SK-N-SH (cell line): ENCODE measurements around the gene WWOX. TPM values are rescaled to one million over a fixed set of nuclear protein-coding genes. Genes with fewer than 3 reads are reported as not detected.

ENCODE experiments used
- CTCF ChIA-PET: fragments of 300-600, 350-600 bp; formaldehyde crosslinking; extraction: SDS; loops from one replicate; lab custom pipeline; 2021; lab: Yijun Ruan, JAX
- POLR2A ChIA-PET: fragments of 350-600 bp; sonication (Branson Sonifier 250); formaldehyde crosslinking; extraction: SDS; loops from one replicate; lab custom pipeline; 2020; ENCODE audit warnings: antibody characterized with exemption, inconsistent platforms; lab: Yijun Ruan, JAX
- DNase-seq: peaks from one replicate; pipeline ENCODE4 v3.0.0; 2012
- H2AFZ ChIP-seq: fragments of 200-600 bp; sonication (generic); 2 replicates; pipeline ENCODE4 v1.8.1; 2016; ENCODE audit warnings: antibody characterized with exemption, mild to moderate bottlenecking, low read depth
- H3F3A ChIP-seq: fragments of 200-600 bp; sonication (generic); replicated peaks from 2 replicates; pipeline ENCODE3; 2016; ENCODE audit warnings: antibody characterized with exemption, mild to moderate bottlenecking; ENCODE audit not compliant: insufficient read depth
- H3K27ac ChIP-seq, 2 experiments: fragments of 200-500 bp in 1 of 2; fragments of 200-600 bp in 1 of 2; sonication (Bioruptor generic) in 1 of 2; sonication (generic), shearing (Covaris generic) in 1 of 2; 2 replicates each; pipeline versions ENCODE4 v1.5.1 to v1.6.1; 2014 to 2016; ENCODE audit warnings: low read depth in 2 of 2, inconsistent platforms in 1 of 2, low read length in 1 of 2, mild to moderate bottlenecking in 1 of 2, mixed read lengths in 1 of 2
- H3K27me3 ChIP-seq: fragments of 200-600 bp; sonication (generic), shearing (Covaris generic); 2 replicates; pipeline ENCODE4 v1.6.1; 2016; ENCODE audit warnings: mixed run types; ENCODE audit not compliant: insufficient read depth
- H3K36me3 ChIP-seq, 2 experiments: fragments of 200-500 bp in 1 of 2; fragments of 200-600 bp in 1 of 2; sonication (Bioruptor generic) in 1 of 2; sonication (generic) in 1 of 2; replicated peaks in 1 of 2; 2 replicates each; pipeline versions ENCODE3 to v1.5.1; 2014 to 2016; ENCODE audit warnings: low read length in 1 of 2, mild to moderate bottlenecking in 1 of 2; ENCODE audit not compliant: insufficient read depth in 2 of 2, control insufficient read depth in 1 of 2
- H3K4me1 ChIP-seq, 2 experiments: fragments of 200-500 bp in 1 of 2; fragments of 200-600 bp in 1 of 2; sonication (Bioruptor generic) in 1 of 2; sonication (generic), shearing (Covaris generic) in 1 of 2; 2 replicates each; pipeline versions ENCODE4 v1.5.1 to v1.6.1; 2014 to 2016; ENCODE audit warnings: low read depth in 1 of 2, low read length in 1 of 2, mixed run types in 1 of 2; ENCODE audit not compliant: insufficient read depth in 2 of 2, control insufficient read depth in 1 of 2
- H3K4me2 ChIP-seq: fragments of 200-600 bp; sonication (generic), shearing (Covaris generic); 2 replicates; pipeline ENCODE4 v1.6.1; 2017; ENCODE audit warnings: mixed run types
- H3K4me3 ChIP-seq, 2 experiments: fragments of 200-500 bp in 1 of 2; fragments of 200-600 bp in 1 of 2; sonication (Bioruptor generic) in 1 of 2; sonication (generic), shearing (Covaris generic) in 1 of 2; 2 replicates each; pipeline versions ENCODE4 v1.5.1 to v1.8.1; 2014 to 2016; ENCODE audit warnings: low read depth in 2 of 2, inconsistent platforms in 1 of 2, low read length in 1 of 2, mild to moderate bottlenecking in 1 of 2, mixed read lengths in 1 of 2, moderate library complexity in 1 of 2
- H3K79me2 ChIP-seq: fragments of 200-600 bp; sonication (generic); 2 replicates; pipeline ENCODE4 v1.8.1; 2017; ENCODE audit warnings: mild to moderate bottlenecking; ENCODE audit not compliant: insufficient read depth
- H3K9ac ChIP-seq: fragments of 200-600 bp; sonication (generic); 2 replicates; pipeline ENCODE4 v1.6.1; 2017; ENCODE audit warnings: mixed run types
- H3K9me2 ChIP-seq: fragments of 200-600 bp; sonication (generic); 2 replicates; pipeline ENCODE4 v1.6.1; 2017; ENCODE audit warnings: mixed run types
- H3K9me3 ChIP-seq: fragments of 200-600 bp; sonication (generic); 2 replicates; pipeline ENCODE4 v1.6.1; 2017; ENCODE audit warnings: mixed run types, mild to moderate bottlenecking, moderate library complexity
- H4K20me1 ChIP-seq: fragments of 200-600 bp; sonication (generic); 2 replicates; pipeline ENCODE4 v1.6.1; 2017; ENCODE audit warnings: mild to moderate bottlenecking, mixed run types; ENCODE audit not compliant: insufficient read depth
- CHD2 ChIP-seq: fragments of 150-350 bp; IDR thresholded peaks from 2 replicates; pipeline ENCODE4 v1.6.1; 2018; ENCODE audit warnings: low read length; ENCODE audit not compliant: partially characterized antibody
- ELF1 ChIP-seq: IDR thresholded peaks from 2 replicates; pipeline ENCODE4 v1.4.0; 2012
- FOSL2 ChIP-seq: IDR thresholded peaks from 2 replicates; pipeline ENCODE4 v1.4.0; 2012; ENCODE audit warnings: low read depth, mild to moderate bottlenecking, moderate library complexity, borderline replicate concordance
- JUND ChIP-seq: IDR thresholded peaks from 2 replicates; pipeline ENCODE4 v1.4.0; 2012
- MXI1 ChIP-seq: IDR thresholded peaks from 2 replicates; pipeline ENCODE4 v1.6.1; 2012; ENCODE audit warnings: mild to moderate bottlenecking, low read depth, low read length, improper control_type of control experiment
- PBX3 ChIP-seq: IDR thresholded peaks from 2 replicates; pipeline ENCODE4; 2012
- RAD21 ChIP-seq: IDR thresholded peaks from 2 replicates; pipeline ENCODE4 v1.6.1; 2012; ENCODE audit warnings: mild to moderate bottlenecking, low read length
- SIN3A ChIP-seq: IDR thresholded peaks from 2 replicates; pipeline ENCODE4 v1.6.1; 2012; ENCODE audit warnings: low read depth, mild to moderate bottlenecking, low read length, moderate library complexity, borderline replicate concordance
- SMC3 ChIP-seq: IDR thresholded peaks from 2 replicates; pipeline ENCODE4 v1.6.1; 2012; ENCODE audit warnings: low read depth, low read length, improper control_type of control experiment
- TAF1 ChIP-seq: IDR thresholded peaks from 2 replicates; pipeline ENCODE4 v1.6.1; 2012; ENCODE audit warnings: low read depth, mild to moderate bottlenecking, low read length, moderate library complexity, borderline replicate concordance
- USF2 ChIP-seq: fragments of 150-350 bp; IDR thresholded peaks from 2 replicates; pipeline ENCODE4 v1.6.1; 2017; ENCODE audit warnings: antibody characterized with exemption, low read length, low read depth, borderline replicate concordance
- YY1 ChIP-seq: IDR thresholded peaks from 2 replicates; pipeline ENCODE4 v1.4.0; 2012; ENCODE audit warnings: low read depth, mild to moderate bottlenecking
- WGBS: methylation state at CpG from one replicate; pipeline ENCODE4 v1.1.6; 2017; ENCODE audit warnings: low lambda C conversion rate; 5-methylcytosine and 5-hydroxymethylcytosine counted together
- polyA plus RNA-seq, 3 experiments: library from polyadenylated mRNA; depleted of rRNA; stranded (reverse); fragments of >200 nt; gene quantifications; 2 replicates each; pipeline ENCODE4 v1.2.3, GENCODE V29; 2012
- TF ChIP-seq, protein P1 (sequence below): IDR thresholded peaks from 2 replicates; pipeline ENCODE4 v1.6.1; 2012; ENCODE audit warnings: mild to moderate bottlenecking, low read depth, low read length, moderate library complexity

The WWOX gene
- polyA plus RNA-seq, 1 of the 3 experiments (the other 2 are of a cell fraction) = 10.8 TPM

GRCh38 chr16:79165506-79165905, 1066.1 kb downstream of the WWOX start:
- no peak overlapping the region for H3K4me3 ChIP-seq
- no peaks in the 10 kb centered on the region for H4K20me1 ChIP-seq
- H3K9me2 ChIP-seq = no peaks in the 10 kb centered on the region
- POLR2A ChIA-PET = no interaction called here
- no peak overlapping the region for H3K27ac ChIP-seq
- CTCF ChIA-PET = interaction anchor here (0.6 kb wide), 1 partner anchor 9 kb away, joined by 3 read pairs; no protein-coding TSS in a partner anchor
- H3K4me1 ChIP-seq = peaks cover 0 to 3% of the 10 kb centered on the region in 2 experiments; a peak in 1 of 4 replicates
- WGBS = 56% methylated on average over 9 of the region's 9 CpGs
- H3K9ac ChIP-seq = no peak overlapping the region
- H3F3A ChIP-seq = no peaks in the 10 kb centered on the region
- no peak overlapping the region for H2AFZ ChIP-seq
- 0 out of 2 replicates have a peak, but pooled peaks cover 5% of the 10 kb centered on the region for H3K9me3 ChIP-seq
- TF ChIP-seq MXI1 (no peak), USF2 (no peak)
- TF ChIP-seq, all 33 proteins: peak for 0
- Histone ChIP-seq H3K4me2 (no peak overlapping the region), H3K27me3 (no peaks in the 10 kb centered on the region), H3K36me3 (no peaks in the 10 kb centered on the region), H3K79me2 (no peaks in the 10 kb centered on the region)
- DNase-seq = no peak

DNA sequence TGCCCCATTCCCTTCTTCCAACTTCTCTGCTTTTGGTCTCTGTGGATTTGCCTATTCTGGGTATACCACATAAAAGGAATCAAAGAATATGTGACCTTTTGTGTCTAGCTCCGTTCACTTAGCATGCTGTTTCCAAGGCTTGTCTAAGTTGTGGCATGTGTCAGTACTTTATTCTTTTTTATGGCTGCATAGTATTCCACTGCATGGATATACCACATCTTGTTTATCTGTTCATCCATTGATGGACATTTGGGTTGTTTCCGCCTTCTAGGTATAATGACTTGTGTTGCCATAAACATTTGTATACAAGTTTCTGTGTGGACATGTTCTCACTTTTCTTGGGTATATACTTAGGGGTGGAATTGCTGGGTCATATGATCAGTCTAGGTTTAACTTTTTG, 1068.4 kb downstream of the WWOX start:
- H3K79me2 ChIP-seq = no peaks in the 10 kb centered on the region
- no peak overlapping the region for H2AFZ ChIP-seq
- no peak overlapping the region for H3K4me3 ChIP-seq
- CTCF ChIA-PET = interaction anchor here (0.7 kb wide), 1 partner anchor 1318 kb away, joined by 3 read pairs; no protein-coding TSS in a partner anchor
- H3K9me3 ChIP-seq = 0 out of 2 replicates have a peak, but pooled peaks cover 5% of the 10 kb centered on the region
- H3K36me3 ChIP-seq = no peaks in the 10 kb centered on the region
- H3F3A ChIP-seq = no peaks in the 10 kb centered on the region
- no peaks in the 10 kb centered on the region for H3K27me3 ChIP-seq
- no peak overlapping the region for H3K4me2 ChIP-seq
- TF ChIP-seq ELF1 = no peak
- no peak for TF ChIP-seq RAD21
- TF ChIP-seq TAF1 = no peak
- TF ChIP-seq YY1 = no peak
- no peak for TF ChIP-seq SMC3
- TF ChIP-seq, protein P1, sequence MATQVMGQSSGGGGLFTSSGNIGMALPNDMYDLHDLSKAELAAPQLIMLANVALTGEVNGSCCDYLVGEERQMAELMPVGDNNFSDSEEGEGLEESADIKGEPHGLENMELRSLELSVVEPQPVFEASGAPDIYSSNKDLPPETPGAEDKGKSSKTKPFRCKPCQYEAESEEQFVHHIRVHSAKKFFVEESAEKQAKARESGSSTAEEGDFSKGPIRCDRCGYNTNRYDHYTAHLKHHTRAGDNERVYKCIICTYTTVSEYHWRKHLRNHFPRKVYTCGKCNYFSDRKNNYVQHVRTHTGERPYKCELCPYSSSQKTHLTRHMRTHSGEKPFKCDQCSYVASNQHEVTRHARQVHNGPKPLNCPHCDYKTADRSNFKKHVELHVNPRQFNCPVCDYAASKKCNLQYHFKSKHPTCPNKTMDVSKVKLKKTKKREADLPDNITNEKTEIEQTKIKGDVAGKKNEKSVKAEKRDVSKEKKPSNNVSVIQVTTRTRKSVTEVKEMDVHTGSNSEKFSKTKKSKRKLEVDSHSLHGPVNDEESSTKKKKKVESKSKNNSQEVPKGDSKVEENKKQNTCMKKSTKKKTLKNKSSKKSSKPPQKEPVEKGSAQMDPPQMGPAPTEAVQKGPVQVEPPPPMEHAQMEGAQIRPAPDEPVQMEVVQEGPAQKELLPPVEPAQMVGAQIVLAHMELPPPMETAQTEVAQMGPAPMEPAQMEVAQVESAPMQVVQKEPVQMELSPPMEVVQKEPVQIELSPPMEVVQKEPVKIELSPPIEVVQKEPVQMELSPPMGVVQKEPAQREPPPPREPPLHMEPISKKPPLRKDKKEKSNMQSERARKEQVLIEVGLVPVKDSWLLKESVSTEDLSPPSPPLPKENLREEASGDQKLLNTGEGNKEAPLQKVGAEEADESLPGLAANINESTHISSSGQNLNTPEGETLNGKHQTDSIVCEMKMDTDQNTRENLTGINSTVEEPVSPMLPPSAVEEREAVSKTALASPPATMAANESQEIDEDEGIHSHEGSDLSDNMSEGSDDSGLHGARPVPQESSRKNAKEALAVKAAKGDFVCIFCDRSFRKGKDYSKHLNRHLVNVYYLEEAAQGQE = no peak
- TF ChIP-seq FOSL2 = no peak
- no peak for TF ChIP-seq CHD2
- no peak for TF ChIP-seq JUND
- TF ChIP-seq SIN3A = no peak
- no peak for TF ChIP-seq PBX3
- H3K9me2 ChIP-seq = no peaks in the 10 kb centered on the region
- POLR2A ChIA-PET = no interaction called here
- WGBS = 45% methylated on average over 2 of the region's 2 CpGs
- peaks cover 0 to 10% of the 10 kb centered on the region in 2 experiments; a peak in 2 of 4 replicates for H3K4me1 ChIP-seq
- DNase-seq = no peak
- H3K27ac ChIP-seq = no peak overlapping the region
- no peak overlapping the region for H3K9ac ChIP-seq
- no peaks in the 10 kb centered on the region for H4K20me1 ChIP-seq
